ENCODE results near the gene KLF4. TPM values are rescaled to one million over a fixed set of nuclear protein-coding genes. Genes with fewer than 3 reads are reported as not detected.
"Not testable (repeated sequence)": the region's sequence is repeated elsewhere in the genome, so short reads cannot be mapped to it uniquely, and the experiment has no call there.

Gene KLF4
- total and polyA plus RNA-seq, 12 donors, result 16.7 to 62.2 (median 28.9) TPM

DNA sequence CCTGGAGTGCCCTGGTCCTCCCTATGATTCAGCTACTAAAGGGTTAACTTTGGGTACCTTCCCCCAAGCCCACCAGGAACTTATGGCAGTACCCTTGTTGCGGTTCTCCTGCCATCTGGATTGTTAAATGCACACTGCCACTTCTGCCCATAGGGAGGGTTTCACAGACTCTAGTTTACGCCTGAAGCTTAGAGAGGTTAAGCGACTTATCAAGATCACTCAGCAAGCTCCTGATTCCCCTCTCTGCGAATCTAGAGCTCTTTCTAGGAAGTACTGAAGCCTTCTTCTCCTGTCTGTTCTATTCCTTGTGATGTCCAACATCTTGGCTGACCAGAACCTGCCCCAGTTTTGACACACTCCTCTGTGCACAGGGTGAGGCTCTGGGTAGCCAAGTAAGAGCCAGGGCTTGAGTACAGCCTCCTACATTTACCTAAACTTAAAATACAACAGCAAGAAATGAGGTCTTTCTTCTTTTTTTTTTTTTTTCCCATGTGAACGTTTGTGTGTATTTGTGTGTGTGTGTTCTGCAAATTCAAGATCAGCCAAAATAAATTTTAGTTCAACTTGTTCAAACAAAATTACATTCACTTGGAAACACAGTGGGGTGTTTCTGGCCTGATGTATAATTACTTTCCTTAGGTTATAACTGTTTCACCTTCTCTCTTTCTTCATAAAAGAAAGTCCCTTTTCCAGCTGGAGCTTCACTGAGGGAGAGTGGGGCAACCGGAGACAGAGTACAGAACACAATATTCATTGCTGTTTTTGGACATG lies 28.7 kb upstream of the KLF4 start:
- Histone ChIP-seq H3K4me3 (no peak overlapping the region), H3K4me1 (peaks cover 0 to 7% (median 0%) of the 10 kb centered on the region in 9 donors), H3K27ac (no peak overlapping the region), H3K9me3 (peaks cover 0 to 3% (median 0%) of the 10 kb centered on the region in 11 donors), H3K36me3 (no peaks in the 10 kb centered on the region), H3K27me3 (no peaks in the 10 kb centered on the region)
- no peak for ATAC-seq
- WGBS, 2 donors, result 58 to 60% methylated on average over 6 of the region's 6 CpGs
- TF ChIP-seq, protein P1, sequence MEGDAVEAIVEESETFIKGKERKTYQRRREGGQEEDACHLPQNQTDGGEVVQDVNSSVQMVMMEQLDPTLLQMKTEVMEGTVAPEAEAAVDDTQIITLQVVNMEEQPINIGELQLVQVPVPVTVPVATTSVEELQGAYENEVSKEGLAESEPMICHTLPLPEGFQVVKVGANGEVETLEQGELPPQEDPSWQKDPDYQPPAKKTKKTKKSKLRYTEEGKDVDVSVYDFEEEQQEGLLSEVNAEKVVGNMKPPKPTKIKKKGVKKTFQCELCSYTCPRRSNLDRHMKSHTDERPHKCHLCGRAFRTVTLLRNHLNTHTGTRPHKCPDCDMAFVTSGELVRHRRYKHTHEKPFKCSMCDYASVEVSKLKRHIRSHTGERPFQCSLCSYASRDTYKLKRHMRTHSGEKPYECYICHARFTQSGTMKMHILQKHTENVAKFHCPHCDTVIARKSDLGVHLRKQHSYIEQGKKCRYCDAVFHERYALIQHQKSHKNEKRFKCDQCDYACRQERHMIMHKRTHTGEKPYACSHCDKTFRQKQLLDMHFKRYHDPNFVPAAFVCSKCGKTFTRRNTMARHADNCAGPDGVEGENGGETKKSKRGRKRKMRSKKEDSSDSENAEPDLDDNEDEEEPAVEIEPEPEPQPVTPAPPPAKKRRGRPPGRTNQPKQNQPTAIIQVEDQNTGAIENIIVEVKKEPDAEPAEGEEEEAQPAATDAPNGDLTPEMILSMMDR (IDR thresholded peaks at IDR 0.05), result no peak
- DNase-seq, result no peak
- intact Hi-C loops (cut with DNase I), result no loop called here

GRCh38 chr9:107513464-107514100 lies 24.0 kb upstream of the KLF4 start:
- Histone ChIP-seq H3K27ac (no peak overlapping the region), H3K9me3 (no peaks in the 10 kb centered on the region), H3K27me3 (no peaks in the 10 kb centered on the region), H3K36me3 (no peaks in the 10 kb centered on the region), H3K4me3 (no peak overlapping the region), H3K4me1 (peaks cover 0 to 9% (median 0%) of the 10 kb centered on the region in 9 donors)
- WGBS, 2 donors, result 57 to 76% methylated on average over 2 of the region's 2 CpGs
- ATAC-seq (peak in 2 of 8 donors; percentile 35 to 61), DNase-seq (no peak)
- TF ChIP-seq, protein P1 (IDR thresholded peaks at IDR 0.05), result no peak
- intact Hi-C loops (cut with DNase I), result no loop called here

- ATAC-seq (peak in 7 of 8 donors; percentile 53 to 87 (median 80)), DNase-seq (peak in 1 of 2 donors; percentile 21)
- WGBS, 2 donors, result 73 to 74% methylated on average over 7 of the region's 7 CpGs
- no peaks in the 10 kb centered on the region for H3K27me3 ChIP-seq
- no peaks in the 10 kb centered on the region for H3K36me3 ChIP-seq
- intact Hi-C loops (cut with DNase I), result no loop called here
- no peak overlapping the region for H3K4me3 ChIP-seq
- no peaks in the 10 kb centered on the region for H3K9me3 ChIP-seq
- TF ChIP-seq, protein P1 (IDR thresholded peaks at IDR 0.05), result no peak
- peak overlapping the region in 5 of 10 donors; percentile 0 to 23 (median 7) for H3K27ac ChIP-seq
- H3K4me1 ChIP-seq, result peaks cover 0 to 12% (median 0%) of the 10 kb centered on the region in 9 donors
Measured at GRCh38 chr9:107504585-107505455, 15.3 kb upstream of the KLF4 start.

DNA sequence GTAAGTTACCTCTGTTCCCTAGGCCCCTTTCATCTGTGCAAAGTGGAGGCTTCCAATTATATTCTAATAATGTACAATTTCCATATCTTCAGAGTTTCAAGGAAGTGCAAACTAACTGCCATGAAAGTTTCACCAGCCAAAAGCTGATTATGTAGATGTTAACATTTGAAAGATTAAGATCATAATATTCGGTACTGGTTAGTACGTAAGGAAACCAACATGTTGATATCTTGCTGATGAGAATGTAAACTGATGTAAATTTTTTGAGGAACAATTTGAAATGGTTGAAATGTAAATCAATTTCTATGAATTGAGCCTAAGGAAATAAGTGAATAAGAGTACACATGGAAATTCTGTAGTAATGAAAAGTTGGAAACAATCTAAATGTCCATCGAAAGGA lies 12.9 kb upstream of the KLF4 start:
- H3K4me3 ChIP-seq, result no peak overlapping the region
- WGBS, 2 donors, result 94 to 95% methylated on average over 3 of the region's 3 CpGs
- peaks cover 0 to 12% (median 0%) of the 10 kb centered on the region in 9 donors for H3K4me1 ChIP-seq
- ATAC-seq, result no peak
- no peak for DNase-seq
- TF ChIP-seq, protein P1 (IDR thresholded peaks at IDR 0.05), result no peak
- H3K9me3 ChIP-seq, result no peaks in the 10 kb centered on the region
- no peaks in the 10 kb centered on the region for H3K27me3 ChIP-seq
- intact Hi-C loops (cut with DNase I), result no loop called here
- H3K36me3 ChIP-seq, result no peaks in the 10 kb centered on the region
- no peak overlapping the region for H3K27ac ChIP-seq

DNA sequence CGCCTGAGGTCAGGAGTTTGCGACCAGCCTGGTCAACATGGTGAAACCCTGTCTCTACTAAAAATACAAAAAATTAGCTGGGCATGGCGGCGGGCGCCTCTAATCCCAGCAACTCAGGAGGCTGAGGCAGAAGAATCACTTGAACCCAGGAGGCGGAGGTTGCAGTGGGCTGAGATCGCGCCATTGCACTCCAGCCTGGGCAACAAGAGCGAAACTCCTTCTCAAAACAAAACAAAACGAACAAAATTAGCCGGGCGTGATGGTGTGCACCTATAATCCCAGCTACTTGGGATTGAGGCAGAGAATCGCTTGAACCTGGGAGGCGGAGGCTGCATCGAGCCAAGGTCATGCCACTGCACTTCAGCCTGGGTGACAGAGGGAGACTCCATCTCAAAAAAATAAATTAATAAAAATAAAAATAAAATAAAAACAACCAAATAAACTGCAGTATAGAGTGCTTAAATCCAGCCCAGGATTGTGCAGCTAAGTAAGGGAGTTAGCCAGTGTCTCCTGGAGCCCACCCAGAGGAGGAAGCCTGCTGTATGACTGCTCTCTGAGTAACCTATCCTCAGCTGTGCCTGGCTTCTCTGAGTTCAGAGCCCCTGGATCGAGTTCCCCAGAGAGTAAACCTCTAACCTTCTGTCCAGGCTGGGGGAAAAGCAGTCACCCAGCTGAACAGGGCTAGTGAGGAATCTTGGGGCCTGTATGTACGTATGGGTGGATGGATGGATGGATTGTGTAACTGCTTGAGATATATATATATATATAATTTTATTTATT lies 11.0 kb upstream of the KLF4 start:
- WGBS, 2 donors, result 95 to 96% methylated on average over 17 of the region's 17 CpGs
- intact Hi-C loops (cut with DNase I); H3K27me3 ChIP-seq; ATAC-seq; H3K9me3 ChIP-seq; H3K36me3 ChIP-seq; DNase-seq; H3K27ac ChIP-seq; H3K4me3 ChIP-seq: not testable (repeated sequence)
- H3K4me1 ChIP-seq, result peaks cover 0 to 12% (median 0%) of the 10 kb centered on the region in 9 donors
